IMR-90 (cell line): ENCODE results near the gene CARD10. TPM values are rescaled to one million over a fixed set of nuclear protein-coding genes. Genes with fewer than 3 reads are reported as not detected.

Experiments
- ATAC-seq: fragments of 200-7000 bp; cut with Tn5 transposase; 2 replicates; pipeline ENCODE4 v1.9.1; 2020; ENCODE audit warnings: low read depth, mild to moderate bottlenecking, moderate library complexity
- BruUV-seq: library from RNA; stranded (reverse); fragments of 400-500 nt; replicated peaks from 2 replicates; lab custom pipeline; 2021; lab: Mats Ljungman, UMichigan
- CTCF ChIA-PET: fragments of 300-600 bp; formaldehyde crosslinking; extraction: SDS; loops from one replicate; lab custom pipeline; 2021; ENCODE audit warnings: antibody characterized with exemption; lab: Yijun Ruan, JAX
- POLR2A ChIA-PET: fragments of 300-600 bp; sonication (Branson Sonifier 250); formaldehyde crosslinking; loops from one replicate; lab custom pipeline; 2022; ENCODE audit warnings: antibody characterized with exemption; ENCODE audit not compliant: unreplicated experiment; lab: Charles Lee
- DNase-seq: peaks from one replicate; pipeline ENCODE4 v3.0.0; 2013
- H2AFZ ChIP-seq: replicated peaks from 2 replicates; pipeline ENCODE3; 2013; ENCODE audit warnings: low read length, mild to moderate bottlenecking; ENCODE audit not compliant: poor library complexity
- H2AK5ac ChIP-seq: 2 replicates; pipeline ENCODE4 v1.6.1; 2013; ENCODE audit warnings: low read depth, low read length, inconsistent platforms
- H2AK9ac ChIP-seq: replicated peaks from 2 replicates; pipeline ENCODE3; 2013; ENCODE audit warnings: mild to moderate bottlenecking, low read depth, low read length, moderate library complexity; ENCODE audit not compliant: poor library complexity
- H2BK120ac ChIP-seq: 2 replicates; pipeline ENCODE4 v1.6.1; 2013; ENCODE audit warnings: low read depth, low read length, inconsistent platforms
- H2BK15ac ChIP-seq: 3 replicates; pipeline ENCODE4 v1.6.1; 2013; ENCODE audit warnings: low read depth, low read length, inconsistent platforms
- H2BK20ac ChIP-seq: 2 replicates; pipeline ENCODE4 v1.6.1; 2013; ENCODE audit warnings: low read depth, mild to moderate bottlenecking, inconsistent platforms, low read length, moderate library complexity
- H2BK5ac ChIP-seq: 2 replicates; pipeline ENCODE4 v1.6.1; 2013; ENCODE audit warnings: mild to moderate bottlenecking, low read depth, low read length, inconsistent platforms; ENCODE audit not compliant: poor library complexity, severe bottlenecking
- H3K14ac ChIP-seq: replicated peaks from 2 replicates; pipeline ENCODE4 v1.6.1; 2013; ENCODE audit warnings: low read depth, low read length, inconsistent platforms
- H3K18ac ChIP-seq: 2 replicates; pipeline ENCODE4 v1.6.1; 2013; ENCODE audit warnings: low read depth, low read length, control low read depth
- H3K23ac ChIP-seq: 2 replicates; pipeline ENCODE4 v1.6.1; 2013; ENCODE audit warnings: low read depth, low read length, inconsistent platforms
- H3K27ac ChIP-seq: 2 replicates; pipeline ENCODE4 v1.5.1; 2013; ENCODE audit warnings: mild to moderate bottlenecking, control low read depth, low read length; ENCODE audit not compliant: insufficient read depth
- H3K27me3 ChIP-seq: 2 replicates; pipeline ENCODE4 v1.6.1; 2013; ENCODE audit warnings: low read length; ENCODE audit not compliant: control insufficient read depth, insufficient read depth
- H3K36me3 ChIP-seq: 2 replicates; pipeline ENCODE4 v1.6.1; 2013; ENCODE audit warnings: low read length, mixed read lengths; ENCODE audit not compliant: control insufficient read depth, insufficient read depth
- H3K4ac ChIP-seq: 2 replicates; pipeline ENCODE4 v1.6.1; 2013; ENCODE audit warnings: low read depth, low read length, inconsistent platforms
- H3K4me1 ChIP-seq: 2 replicates; pipeline ENCODE4 v1.6.1; 2013; ENCODE audit warnings: low read length, mixed read lengths; ENCODE audit not compliant: control insufficient read depth, insufficient read depth
- H3K4me2 ChIP-seq: 2 replicates; pipeline ENCODE4 v1.6.1; 2013; ENCODE audit warnings: low read depth, mild to moderate bottlenecking, control low read depth, low read length, moderate library complexity
- H3K4me3 ChIP-seq: 2 replicates; pipeline ENCODE4 v1.5.1; 2013; ENCODE audit warnings: low read depth, mild to moderate bottlenecking, control low read depth, low read length, moderate library complexity; ENCODE audit not compliant: insufficient read depth
- H3K56ac ChIP-seq: 2 replicates; pipeline ENCODE4 v1.6.1; 2013; ENCODE audit warnings: low read length, inconsistent platforms; ENCODE audit not compliant: insufficient read depth; ENCODE audit errors: extremely low read depth
- H3K79me1 ChIP-seq, 2 experiments: 2 replicates each; pipeline ENCODE4 v1.6.1; 2013; ENCODE audit warnings: low read length in 2 of 2, inconsistent platforms in 1 of 2, low read depth in 1 of 2
- H3K9ac ChIP-seq: 2 replicates; pipeline ENCODE4 v1.6.1; 2013; ENCODE audit warnings: low read depth, low read length, control low read depth
- H3K9me1 ChIP-seq: 2 replicates; pipeline ENCODE4 v1.6.1; 2013; ENCODE audit warnings: low read length, inconsistent platforms; ENCODE audit not compliant: insufficient read depth
- H3K9me3 ChIP-seq: 2 replicates; pipeline ENCODE4 v1.6.1; 2013; ENCODE audit warnings: low read length; ENCODE audit not compliant: control insufficient read depth, insufficient read depth
- H4K20me1 ChIP-seq: 2 replicates; pipeline ENCODE4 v1.6.1; 2013; ENCODE audit warnings: low read length, inconsistent platforms; ENCODE audit not compliant: insufficient read depth
- H4K5ac ChIP-seq: 2 replicates; pipeline ENCODE4 v1.6.1; 2013; ENCODE audit warnings: mild to moderate bottlenecking, low read depth, low read length, control low read depth
- H4K8ac ChIP-seq, 2 experiments: 2 replicates each; pipeline ENCODE4 v1.6.1; 2013; ENCODE audit warnings: low read depth in 2 of 2, low read length in 2 of 2, control low read depth in 1 of 2, inconsistent platforms in 1 of 2
- H4K91ac ChIP-seq: 2 replicates; pipeline ENCODE4 v1.6.1; 2013; ENCODE audit warnings: low read depth, low read length, inconsistent platforms; ENCODE audit not compliant: insufficient read depth
- BHLHE40 ChIP-seq: fragments of 150-350 bp; IDR thresholded peaks from 2 replicates; pipeline ENCODE4 v1.6.1; 2016; ENCODE audit warnings: mild to moderate bottlenecking, low read depth, low read length
- CEBPB ChIP-seq: IDR thresholded peaks from 2 replicates; pipeline ENCODE4 v1.6.1; 2012; ENCODE audit warnings: low read depth, low read length, improper control_type of control experiment
- ELK1 ChIP-seq: fragments of 150-350 bp; IDR thresholded peaks from 2 replicates; pipeline ENCODE4 v1.6.1; 2016; ENCODE audit warnings: low read depth, mild to moderate bottlenecking, low read length, moderate library complexity, borderline replicate concordance
- FOS ChIP-seq: fragments of 150-350 bp; IDR thresholded peaks from 2 replicates; pipeline ENCODE4 v1.6.1; 2016; ENCODE audit warnings: low read depth, low read length
- MAZ ChIP-seq: IDR thresholded peaks from 2 replicates; pipeline ENCODE4 v1.6.1; 2012; ENCODE audit warnings: low read depth, mild to moderate bottlenecking, low read length, improper control_type of control experiment, moderate library complexity, borderline replicate concordance
- MXI1 ChIP-seq: IDR thresholded peaks from 2 replicates; pipeline ENCODE4 v1.6.1; 2012; ENCODE audit warnings: low read depth, mild to moderate bottlenecking, low read length, moderate library complexity, borderline replicate concordance
- NFE2L2 ChIP-seq: fragments of 150-350 bp; IDR thresholded peaks from 2 replicates; pipeline ENCODE4 v1.6.1; 2016; ENCODE audit warnings: low read depth, mild to moderate bottlenecking, low read length
- RCOR1 ChIP-seq: IDR thresholded peaks from 2 replicates; pipeline ENCODE4 v1.6.1; 2012; ENCODE audit warnings: mild to moderate bottlenecking, low read length, improper control_type of control experiment; ENCODE audit not compliant: insufficient replicate concordance
- RFX5 ChIP-seq: IDR thresholded peaks from 2 replicates; pipeline ENCODE4 v1.8.0; 2012; ENCODE audit warnings: low read depth, mild to moderate bottlenecking, low read length, moderate library complexity
- SMC3 ChIP-seq: fragments of 150-350 bp; IDR thresholded peaks from 2 replicates; pipeline ENCODE4 v1.6.1; 2016; ENCODE audit warnings: low read depth, mild to moderate bottlenecking, antibody characterized with exemption, low read length, moderate library complexity
- USF2 ChIP-seq: fragments of 150-350 bp; IDR thresholded peaks from 2 replicates; pipeline ENCODE4 v1.6.1; 2017; ENCODE audit warnings: mild to moderate bottlenecking, antibody characterized with exemption, low read length, low read depth
- WGBS, 2 experiments: methylation state at CpG; one replicate each; pipeline versions ENCODE4 v1.1.5 to v1.1.7; 2013; ENCODE audit warnings: missing lambda C conversion rate in 2 of 2; ENCODE audit not compliant: insufficient read length in 1 of 2; ENCODE audit errors: extremely low coverage in 2 of 2; 5-methylcytosine and 5-hydroxymethylcytosine counted together
- dilution Hi-C: fragments of 300-500 bp; cut with HindIII; formaldehyde crosslinking; loops from one replicate; pipeline ENCODE4 v1.14.3; 2018; ENCODE audit warnings: low sequenced_read_pairs; ENCODE audit not compliant: unreplicated experiment
- in situ Hi-C: fragments of 300-500 bp; cut with MboI; formaldehyde crosslinking; loops from 3 replicates; pipeline ENCODE4 v1.14.3; 2019; ENCODE audit warnings: low sequenced_read_pairs, inconsistent platforms, mixed read lengths
- intact Hi-C: fragments of 100-400 bp; cut with micrococcal nuclease; formaldehyde crosslinking; loops from 2 replicates; pipeline ENCODE4 v1.10.0; 2022
- polyA plus RNA-seq, 3 experiments: library from polyadenylated mRNA; depleted of rRNA; stranded (reverse); fragments of >200 nt; gene quantifications; 2 replicates each; pipeline ENCODE4 v1.2.3, GENCODE V29; 2012; ENCODE audit warnings: low replicate concordance in 1 of 3
- total RNA-seq: library from RNA; depleted of rRNA; stranded (reverse); fragments of >200 nt; gene quantifications from 2 replicates; pipeline ENCODE4 v1.2.3, GENCODE V29; 2012

CARD10 gene
- total and polyA plus RNA-seq, 2 of the 4 experiments (the other 2 are of a cell fraction) = 6.1 to 18.4 TPM

GRCh38 chr22:37454857-37455686, 64.1 kb downstream of the CARD10 start:
- WGBS, 2 experiments = 13% methylated on average over 9 of the region's 21 CpGs; no CpG with 5 or more reads in 1 of the 2 experiments
- DNase-seq (peak; percentile 89), ATAC-seq (peak; percentile 78)
- Histone ChIP-seq H2BK20ac (peak overlapping the region; percentile 90), H3K23ac (peak overlapping the region; percentile 59), H3K4ac (peak overlapping the region; percentile 90), H4K91ac (peak overlapping the region; percentile 91), H2BK5ac (peak overlapping the region; percentile 85), H4K5ac (peak overlapping the region; percentile 11; the same call in 1 of the 2 replicates), H3K4me3 (no peak overlapping the region), H3K79me1 (peaks cover 0 to 3% of the 10 kb centered on the region in 2 experiments; a peak in 1 of 4 replicates), H3K4me1 (peaks cover 17% of the 10 kb centered on the region), H3K56ac (peak overlapping the region; percentile 63), H3K27me3 (peaks cover 4% of the 10 kb centered on the region; the same call in 1 of the 2 replicates), H3K36me3 (no peaks in the 10 kb centered on the region), H3K9me3 (no peaks in the 10 kb centered on the region), H2BK120ac (peak overlapping the region; percentile 89), H4K8ac (peak overlapping the region; percentile 46 to 80), H4K20me1 (no peaks in the 10 kb centered on the region), H2AFZ (peak overlapping the region; percentile 81), H3K9ac (no peak overlapping the region), H3K14ac (peak overlapping the region; percentile 80), H2BK15ac (peak overlapping the region; percentile 63; the same call in 2 of the 3 replicates), H3K9me1 (peaks cover 14% of the 10 kb centered on the region), H3K18ac (peak overlapping the region; percentile 19; the same call in 1 of the 2 replicates), H3K27ac (peak overlapping the region; percentile 52), H2AK5ac (peak overlapping the region; percentile 89), H2AK9ac (peak overlapping the region; percentile 78), H3K4me2 (peak overlapping the region; percentile 56)
- intact Hi-C loops (loop anchor here (1.0 to 5.0 kb wide), 2 partner anchors 23 to 378 kb away; no protein-coding TSS in a partner anchor), in situ Hi-C loops (loop anchor here (5.0 kb wide), 1 partner anchor 138 kb away; no protein-coding TSS in a partner anchor), dilution Hi-C loops (no loop called here)
- POLR2A ChIA-PET = no interaction called here
- no peak for TF ChIP-seq RCOR1
- peak; percentile 31; the same call in 1 of the 2 replicates for TF ChIP-seq SMC3
- TF ChIP-seq BHLHE40 = peak; percentile 84
- TF ChIP-seq ELK1 = no peak
- peak; percentile 31; the same call in 1 of the 2 replicates for TF ChIP-seq MAZ
- peak; percentile 15; the same call in 1 of the 2 replicates for TF ChIP-seq USF2
- TF ChIP-seq MXI1 = peak; percentile 92
- TF ChIP-seq CEBPB = peak; percentile 76
- no peak for TF ChIP-seq RFX5
- peak; percentile 75 for TF ChIP-seq NFE2L2
- peak; percentile 91 for TF ChIP-seq FOS
- no TSS peak for BruUV-seq
- CTCF ChIA-PET = interaction anchor here (0.5 to 1.1 kb wide), 2 partner anchors 59 to 137 kb away, joined by 4 read pairs; no protein-coding TSS in a partner anchor
